RKO (cell line): ENCODE data around the gene ME3.
"Not testable (repeated sequence)": the region's sequence is repeated elsewhere in the genome, so short reads cannot be mapped to it uniquely, and the experiment has no call there.

Experiments used
- DNase-seq: peaks from one replicate; pipeline ENCODE4 v3.0.0-alpha.2; 2016; ENCODE audit warnings: low spot score

The ME3 gene

DNA sequence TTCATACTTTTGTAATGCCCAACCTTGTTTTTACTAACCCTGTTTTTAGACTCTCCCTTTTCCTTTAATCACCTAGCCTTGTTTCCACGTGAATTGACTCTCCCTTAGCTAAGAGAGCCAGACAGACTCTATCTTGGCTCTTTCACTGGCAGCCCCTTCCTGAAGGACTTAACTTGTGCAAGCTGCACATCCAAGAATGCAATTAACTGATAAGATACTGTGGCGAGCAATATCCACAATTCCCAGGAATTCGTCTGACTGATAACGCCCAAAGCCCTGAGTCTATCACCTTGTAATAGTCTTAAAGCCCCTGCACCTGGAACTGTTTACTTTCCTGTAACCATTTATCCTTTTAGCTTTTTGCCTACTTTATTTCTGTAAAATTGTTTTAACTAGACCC is 248.9 kb downstream of the ME3 start:
- not testable (repeated sequence) for DNase-seq

- no peak for DNase-seq
Observed at GRCh38 chr11:86422371-86422770, 250.0 kb downstream of the ME3 start.

DNA sequence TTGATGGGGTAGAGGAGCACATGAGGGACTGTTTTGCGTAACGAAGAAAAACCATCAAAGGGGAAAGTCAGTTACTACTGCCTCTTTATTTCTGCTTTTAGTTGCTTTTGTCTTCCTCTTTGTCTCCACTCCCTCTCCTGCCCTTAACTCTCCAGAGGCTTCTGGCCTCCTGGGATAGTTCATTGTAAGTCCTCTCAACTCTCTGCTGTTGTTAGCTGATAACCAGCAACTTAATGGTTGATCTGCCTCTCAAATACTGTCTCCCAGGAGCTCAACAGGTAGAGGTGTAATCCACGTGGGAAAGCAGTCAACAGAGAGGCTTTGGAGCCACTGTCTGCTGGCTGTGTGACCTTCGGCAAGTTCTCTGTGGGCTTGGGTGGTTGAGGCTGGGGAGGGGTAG is 250.5 kb downstream of the ME3 start:
- DNase-seq, result no peak

DNA sequence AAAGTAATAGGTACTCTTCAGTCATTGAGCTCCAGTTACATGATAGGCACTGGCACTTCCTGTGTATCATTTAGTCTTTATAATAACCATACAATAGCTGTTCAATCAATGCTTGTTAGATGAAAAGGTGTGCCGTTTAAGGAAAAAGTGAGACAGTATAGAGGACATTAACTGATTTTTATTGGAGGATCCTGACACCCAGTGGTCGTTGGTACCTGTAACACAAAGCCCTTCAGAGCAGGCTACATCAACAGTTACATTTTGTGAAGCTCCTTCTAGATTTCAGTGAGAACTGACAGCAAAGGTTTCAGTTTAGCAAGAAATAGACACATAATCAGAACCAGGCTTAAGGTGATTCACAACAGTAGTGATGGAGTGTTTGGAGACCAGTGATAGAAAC is 253.5 kb downstream of the ME3 start:
- DNase-seq, result peak; percentile 35

DNA sequence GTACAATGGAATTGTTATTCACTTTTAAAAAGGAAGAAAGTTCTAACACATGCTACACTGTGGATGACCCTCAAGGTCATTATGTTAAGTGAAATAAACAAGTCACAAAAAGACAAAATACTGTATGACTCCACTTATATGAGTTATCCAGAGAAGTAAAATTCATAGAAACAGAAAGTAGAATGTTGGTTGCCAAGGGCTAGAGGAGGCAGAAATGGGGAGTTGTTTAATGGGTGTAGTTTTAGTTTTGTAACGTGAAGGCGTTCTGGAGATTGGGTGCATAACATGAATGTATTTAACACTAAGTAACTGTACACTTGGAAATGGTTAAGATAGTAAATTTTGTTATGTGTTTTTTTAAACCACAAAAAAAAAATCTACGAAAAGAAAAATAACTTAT is 253.9 kb downstream of the ME3 start:
- DNase-seq, result no peak

- DNase-seq, result no peak
Observed at GRCh38 chr11:86418106-86418505, 254.3 kb downstream of the ME3 start.

DNA sequence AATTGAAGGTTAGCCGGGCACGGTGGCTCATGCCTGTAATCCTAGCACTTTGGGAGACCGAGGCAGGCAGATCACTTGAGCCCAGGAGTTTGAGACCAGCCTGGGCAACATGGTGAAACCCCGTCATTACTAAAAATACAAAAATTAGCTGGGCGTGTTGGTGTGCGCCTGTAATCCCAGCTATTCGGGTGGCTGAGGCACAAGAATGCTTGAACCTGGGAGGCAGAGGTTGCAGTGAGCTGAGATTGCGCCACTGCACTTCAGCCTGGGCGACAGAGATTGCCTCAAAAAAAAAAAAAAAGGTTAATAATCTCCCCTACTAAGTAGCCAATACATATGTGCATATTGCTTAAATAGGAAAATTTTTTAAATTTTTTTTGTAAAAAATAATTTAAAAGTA is 255.5 kb downstream of the ME3 start:
- DNase-seq, result not testable (repeated sequence)

DNA sequence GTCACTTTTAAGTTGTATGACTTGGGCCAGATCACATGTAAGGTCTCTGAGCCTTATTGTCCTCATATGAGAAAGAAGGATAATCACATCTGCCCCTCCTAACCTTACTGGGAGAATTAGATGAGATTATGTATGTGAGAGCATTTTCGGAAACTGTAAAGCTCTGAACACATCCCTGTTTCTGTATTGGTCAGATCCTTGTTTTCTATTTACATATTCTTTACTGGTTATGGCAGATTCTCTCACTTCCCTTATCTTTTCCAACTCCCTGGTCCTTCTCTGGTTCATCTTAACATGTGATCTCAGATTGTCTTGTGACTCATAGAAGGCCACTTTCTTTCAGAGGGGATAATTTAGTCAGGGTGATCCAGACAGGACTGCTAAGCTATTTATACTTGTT is 255.9 kb downstream of the ME3 start:
- no peak for DNase-seq

- DNase-seq, result no peak
Observed at GRCh38 chr11:86415026-86415425, 257.4 kb downstream of the ME3 start.

DNA sequence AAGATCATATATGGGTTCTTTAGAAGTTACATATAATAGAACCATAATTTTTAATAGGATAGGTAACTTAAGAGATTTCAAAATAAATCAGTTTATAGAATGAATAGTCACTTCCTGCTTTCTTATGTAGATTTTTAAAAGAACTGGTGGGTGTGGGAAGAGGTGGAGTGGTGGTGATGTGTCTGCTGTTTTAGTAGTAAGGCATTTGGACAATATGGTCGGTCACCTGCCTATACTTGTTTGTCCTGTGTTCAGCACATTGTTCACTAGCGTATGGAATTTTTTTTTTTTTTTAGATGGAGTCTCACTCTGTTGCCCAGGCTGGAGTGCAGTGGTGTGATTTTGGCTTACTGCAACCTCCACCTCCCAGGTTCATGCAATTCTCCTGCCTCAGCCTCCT is 258.4 kb downstream of the ME3 start:
- DNase-seq, result no peak

GRCh38 chr11:86408845-86409244 is 263.6 kb downstream of the ME3 start:
- DNase-seq, result peak; percentile 16

- DNase-seq, result no peak
Observed at GRCh38 chr11:86403458-86403857, 269.0 kb downstream of the ME3 start.

DNA sequence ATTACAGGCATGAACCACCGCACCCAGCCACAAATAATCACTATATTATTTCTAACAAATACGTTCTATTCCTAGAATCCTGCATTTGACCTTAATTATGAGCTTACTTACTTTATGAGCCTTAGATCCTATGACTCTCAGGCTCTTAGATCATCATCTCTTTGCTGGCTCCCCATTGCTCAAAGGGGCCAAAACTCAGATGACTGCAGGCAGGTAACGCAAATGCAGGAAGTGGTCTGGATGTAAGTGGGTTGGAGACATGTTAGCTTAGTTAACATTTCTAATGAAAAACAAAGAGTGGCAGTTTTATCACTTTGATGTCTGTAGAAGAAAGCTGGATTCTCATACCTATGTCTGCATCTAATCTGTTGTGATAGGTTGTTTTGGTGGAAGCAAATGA is 274.3 kb downstream of the ME3 start:
- no peak for DNase-seq

GRCh38 chr11:86397351-86397750 is 275.1 kb downstream of the ME3 start:
- DNase-seq, result no peak

DNA sequence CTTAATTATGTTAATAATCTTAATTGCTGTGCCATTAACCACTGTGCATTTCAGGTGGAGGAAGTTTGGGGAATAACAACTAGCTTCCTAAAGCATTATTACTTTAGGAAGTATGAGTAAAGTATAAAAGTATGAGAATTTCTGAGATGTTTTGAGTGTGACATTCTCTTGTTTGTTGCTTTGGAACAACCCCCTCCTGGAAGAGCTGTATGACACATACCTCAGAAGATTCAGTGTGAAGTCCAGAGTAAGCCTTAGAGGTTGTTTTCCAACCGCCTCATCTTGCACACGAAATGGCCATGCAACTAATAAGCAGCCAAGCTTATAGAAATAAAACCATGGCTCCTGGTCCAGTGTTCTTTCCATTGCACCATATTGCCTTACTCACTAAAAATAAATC is 276.0 kb downstream of the ME3 start:
- DNase-seq, result no peak

DNA sequence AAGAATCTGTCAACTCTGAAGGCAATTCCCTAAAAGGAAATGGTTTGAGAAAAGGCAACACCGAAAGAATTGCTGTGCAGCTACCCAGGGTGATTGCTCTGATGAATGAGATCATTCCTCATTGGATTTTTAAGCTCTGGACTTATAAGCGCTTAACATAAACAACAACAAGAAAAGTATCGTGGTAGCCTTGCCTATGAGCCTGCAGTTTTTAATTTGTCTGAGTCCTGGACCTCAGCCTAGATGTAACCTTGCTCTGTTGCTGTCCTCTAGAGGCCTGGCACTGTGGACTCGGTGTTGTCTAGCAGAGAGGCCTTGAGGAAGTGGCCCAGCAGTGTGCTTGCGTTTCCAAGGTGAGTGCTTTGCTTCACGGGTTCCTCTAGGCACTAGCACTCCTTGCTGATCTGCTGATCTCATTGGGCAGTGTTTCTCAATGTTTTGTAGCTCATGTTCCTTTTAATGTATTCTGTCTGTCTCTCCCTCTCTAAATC is 277.3 kb downstream of the ME3 start:
- DNase-seq, result no peak
